ACC112 (cell line): ENCODE results near the gene CSNK2B.

Experiments used
- H2AFZ ChIP-seq: fragments of 200-600 bp; sonication (generic); one replicate; pipeline ENCODE4 v1.6.0; 2017; ENCODE audit warnings: antibody characterized with exemption, low read length; ENCODE audit not compliant: unreplicated experiment
- H3K27ac ChIP-seq: fragments of 200-600 bp; sonication (generic); 2 replicates; pipeline ENCODE4 v1.5.1; 2014; ENCODE audit warnings: low read depth, mild to moderate bottlenecking, antibody characterized with exemption, low read length, moderate library complexity
- H3K27me3 ChIP-seq: fragments of 200-600 bp; sonication (generic); 2 replicates; pipeline ENCODE4 v1.6.1; 2014; ENCODE audit warnings: mild to moderate bottlenecking, antibody characterized with exemption, low read length, moderate library complexity, mixed read lengths; ENCODE audit not compliant: insufficient read depth
- H3K36me3 ChIP-seq: fragments of 200-600 bp; sonication (generic); 2 replicates; pipeline ENCODE4 v1.6.1; 2016; ENCODE audit warnings: mild to moderate bottlenecking, antibody characterized with exemption, low read length, moderate library complexity, mixed read lengths; ENCODE audit not compliant: insufficient read depth
- H3K4me1 ChIP-seq: fragments of 200-600 bp; sonication (generic); one replicate; pipeline ENCODE4 v1.6.1; 2016; ENCODE audit warnings: low read length, mixed read lengths; ENCODE audit not compliant: insufficient read depth, unreplicated experiment, control insufficient read depth
- H3K4me3 ChIP-seq: fragments of 200-600 bp; sonication (generic); 2 replicates; pipeline ENCODE4 v1.5.1; 2014; ENCODE audit warnings: mild to moderate bottlenecking, low read depth, low read length
- H3K79me2 ChIP-seq: fragments of 200-600 bp; sonication (generic); one replicate; pipeline ENCODE4 v1.6.0; 2016; ENCODE audit warnings: low read length; ENCODE audit not compliant: control insufficient read depth, unreplicated experiment, insufficient read depth

Gene CSNK2B

DNA sequence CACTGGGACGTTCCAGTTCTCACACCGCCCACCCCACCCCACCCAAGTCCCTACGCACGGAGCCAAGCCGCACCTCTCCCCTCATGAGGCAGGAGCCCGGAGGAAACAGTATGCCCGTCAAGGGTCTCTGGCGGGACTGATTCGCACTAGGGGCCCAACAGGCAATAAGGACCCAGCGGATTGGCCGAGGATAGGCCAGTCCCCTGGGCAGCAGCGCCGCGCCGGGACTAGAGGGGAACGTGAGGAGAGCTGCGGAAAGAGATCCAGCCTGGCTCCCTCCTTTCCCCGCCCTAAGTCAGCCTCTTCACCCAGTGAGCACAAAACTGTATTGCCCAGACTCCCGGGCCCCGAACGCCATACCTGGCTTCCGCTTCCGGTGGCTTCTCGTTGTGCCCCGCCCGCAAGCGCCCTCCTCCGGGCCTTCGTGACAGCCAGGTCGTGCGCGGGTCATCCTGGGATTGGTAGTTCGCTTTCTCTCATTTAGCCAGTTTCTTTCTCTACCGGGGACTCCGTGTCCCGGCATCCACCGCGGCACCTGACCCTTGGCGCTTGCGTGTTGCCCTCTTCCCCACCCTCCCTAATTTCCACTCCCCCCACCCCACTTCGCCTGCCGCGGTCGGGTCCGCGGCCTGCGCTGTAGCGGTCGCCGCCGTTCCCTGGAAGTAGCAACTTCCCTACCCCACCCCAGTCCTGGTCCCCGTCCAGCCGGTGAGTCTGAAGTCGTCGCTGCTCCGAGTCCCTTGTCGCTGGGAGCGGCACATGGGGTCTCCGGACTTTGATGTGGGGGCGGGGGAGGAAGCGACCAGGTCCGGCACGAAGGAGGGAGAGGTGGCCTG, at the start of gene CSNK2B:
Gene CSNK2B, plus strand, starts transcription at position 580 of the 836 bp plus-strand sequence. CDS start 752 bp downstream, outside the sequence.
- H3K79me2 ChIP-seq: peaks cover 66% of the 10 kb centered on the region
- peak within 1 kb of the TSS; percentile 96 for H3K27ac ChIP-seq
- peak within 1 kb of the TSS; percentile 97 for H3K4me3 ChIP-seq
- peak within 1 kb of the TSS; percentile 82 for H2AFZ ChIP-seq
- H3K27me3 ChIP-seq: no peaks in the 10 kb centered on the region
- H3K4me1 ChIP-seq: peaks cover 14% of the 10 kb centered on the region
- peaks cover 32% of the 10 kb centered on the region for H3K36me3 ChIP-seq

DNA sequence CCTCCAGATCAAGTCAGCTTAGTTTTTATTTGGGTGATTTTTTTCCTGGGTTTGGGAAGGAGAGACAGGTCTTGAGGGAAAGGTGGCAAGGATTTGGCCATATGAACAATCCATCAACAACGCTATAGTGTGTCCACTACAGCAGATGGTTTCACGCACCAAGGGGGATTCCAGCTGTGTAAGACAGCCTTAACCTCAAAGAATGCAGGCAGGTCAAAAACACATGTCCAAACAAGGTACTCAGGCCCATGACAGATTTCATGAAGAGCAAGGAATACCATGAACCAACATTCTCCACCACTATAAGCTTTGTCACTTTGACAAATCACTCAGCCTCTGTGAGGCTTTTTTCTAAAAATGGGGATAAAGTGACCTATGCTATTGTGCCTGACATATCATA, 48.9 kb upstream of the CSNK2B start:
- H3K27ac ChIP-seq: no peak overlapping the region
- H3K36me3 ChIP-seq: no peaks in the 10 kb centered on the region
- no peaks in the 10 kb centered on the region for H3K27me3 ChIP-seq
- H3K4me3 ChIP-seq: no peak overlapping the region
- peaks cover 12% of the 10 kb centered on the region for H3K79me2 ChIP-seq
- H3K4me1 ChIP-seq: no peaks in the 10 kb centered on the region
- H2AFZ ChIP-seq: no peak overlapping the region

DNA sequence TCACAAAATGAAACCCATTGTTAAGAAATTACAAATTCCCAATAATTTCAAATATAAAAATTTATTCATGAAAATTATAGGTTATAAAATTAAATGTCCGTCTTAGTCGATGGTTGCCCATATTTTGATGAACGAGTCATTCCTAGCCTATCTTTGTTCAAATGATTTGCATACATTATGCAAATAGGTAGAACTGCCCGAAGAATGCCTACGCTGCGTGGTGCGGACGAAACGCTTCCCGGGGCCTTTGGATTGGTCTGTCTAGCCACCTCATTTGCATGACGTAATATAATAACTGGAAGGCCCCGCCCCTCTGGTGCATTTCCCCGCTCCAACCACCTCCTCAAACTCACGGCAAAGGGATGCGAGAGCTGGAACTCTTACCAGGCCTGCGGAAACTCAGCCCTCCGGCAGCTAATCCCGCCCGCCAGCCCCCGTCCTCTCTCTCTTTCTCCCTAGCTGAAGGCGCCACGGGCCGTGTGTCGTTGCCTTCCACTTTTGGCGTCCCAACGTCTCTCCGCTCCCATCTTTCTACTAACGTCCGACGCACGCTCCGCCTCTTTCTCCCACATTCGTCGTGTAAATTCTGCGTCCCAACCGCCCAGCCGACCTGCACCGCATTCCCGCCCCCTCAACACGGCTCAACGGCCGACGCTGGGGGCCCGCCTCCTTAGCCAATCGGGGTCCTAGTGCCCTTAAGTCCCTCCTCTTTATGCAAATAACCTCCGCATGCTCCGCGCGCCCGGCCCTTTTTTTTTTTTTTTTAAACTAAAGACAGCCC, 45.9 kb upstream of the CSNK2B start:
- Histone ChIP-seq H2AFZ (peak overlapping the region; percentile 64), H3K4me3 (peak overlapping the region; percentile 94), H3K79me2 (peaks cover 40% of the 10 kb centered on the region), H3K27me3 (no peaks in the 10 kb centered on the region), H3K4me1 (peaks cover 7% of the 10 kb centered on the region), H3K36me3 (peaks cover 13% of the 10 kb centered on the region), H3K27ac (peak overlapping the region; percentile 98)

DNA sequence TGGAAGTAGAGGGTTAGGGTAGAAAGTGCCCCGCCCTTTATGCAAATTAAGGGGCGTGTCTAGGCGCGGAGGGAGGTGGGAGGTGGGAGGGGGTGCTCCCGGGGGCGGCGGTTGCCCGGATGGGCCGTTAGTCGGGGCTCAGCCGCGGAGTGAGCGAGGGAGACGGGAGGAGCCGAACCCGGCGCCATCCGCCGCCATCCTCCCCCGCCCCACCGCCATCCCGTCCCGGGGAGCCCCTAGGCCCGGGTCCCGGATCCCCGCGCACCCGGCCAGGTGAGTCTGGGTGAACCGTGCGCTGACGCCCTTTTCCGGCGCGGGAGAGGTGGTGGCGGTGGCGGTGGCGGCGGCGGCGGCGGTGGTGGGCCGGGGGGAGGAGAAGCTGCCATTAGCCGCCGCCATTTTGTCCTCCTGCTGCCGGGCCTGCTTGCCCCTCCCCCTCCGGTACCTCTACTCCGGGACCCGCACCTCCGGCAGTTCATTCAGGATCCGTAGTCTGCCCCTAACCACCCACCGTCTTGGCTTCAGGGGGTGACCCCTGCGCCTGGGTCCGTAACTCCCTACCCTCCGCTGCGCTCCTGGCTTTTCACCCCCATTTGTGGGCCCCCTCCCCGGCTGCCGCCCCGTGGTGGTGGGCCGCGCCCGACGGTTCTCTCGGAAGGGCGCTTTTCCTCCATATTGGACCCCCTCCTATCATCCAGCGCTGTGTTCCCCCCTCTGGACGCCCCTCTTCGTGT, 45.1 kb upstream of the CSNK2B start, which contains the start of gene PRRC2A:
Gene PRRC2A, plus strand, starts transcription at position 130 of the 734 bp plus-strand sequence. CDS start 2,075 bp downstream, outside the sequence.
- peaks cover 21% of the 10 kb centered on the region for H3K36me3 ChIP-seq
- H3K4me3 ChIP-seq: peak within 1 kb of the TSS; percentile 94
- peak within 1 kb of the TSS; percentile 64 for H2AFZ ChIP-seq
- H3K27me3 ChIP-seq: no peaks in the 10 kb centered on the region
- H3K79me2 ChIP-seq: peaks cover 47% of the 10 kb centered on the region
- H3K4me1 ChIP-seq: peaks cover 7% of the 10 kb centered on the region
- H3K27ac ChIP-seq: peak within 1 kb of the TSS; percentile 98

DNA sequence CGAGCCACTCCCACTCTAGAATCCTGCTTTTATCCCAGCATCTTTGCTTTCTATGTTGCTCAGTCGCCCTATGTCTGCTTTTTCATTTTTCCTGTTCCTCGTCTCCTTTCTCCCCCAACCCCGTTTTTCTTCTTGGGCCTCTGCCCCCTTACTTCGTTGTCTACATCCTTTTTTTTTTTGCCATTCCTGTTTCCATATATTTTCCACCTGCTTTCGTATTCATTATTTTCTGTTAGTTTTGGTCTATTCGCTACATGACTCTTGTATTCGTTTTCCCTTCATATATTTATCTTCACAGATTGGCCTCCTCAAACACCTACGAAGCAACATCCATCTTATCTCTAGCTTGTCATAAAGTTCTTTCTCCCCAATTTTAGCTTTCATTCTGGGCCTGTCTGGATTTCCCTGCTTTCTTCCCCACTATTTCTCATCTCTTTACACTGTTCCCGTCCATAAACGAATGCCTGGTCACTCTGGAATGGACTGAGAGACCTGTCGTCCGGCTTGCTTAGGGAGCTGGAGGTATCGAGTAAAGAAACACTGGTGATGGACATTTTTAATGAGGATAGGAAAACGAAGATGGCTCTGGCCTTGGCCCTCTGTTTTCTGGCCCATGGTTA, 44.5 kb upstream of the CSNK2B start:
- Histone ChIP-seq H3K4me3 (peak overlapping the region; percentile 94), H2AFZ (no peak overlapping the region), H3K79me2 (peaks cover 52% of the 10 kb centered on the region), H3K36me3 (peaks cover 27% of the 10 kb centered on the region), H3K4me1 (peaks cover 7% of the 10 kb centered on the region), H3K27ac (peak overlapping the region; percentile 81), H3K27me3 (no peaks in the 10 kb centered on the region)

DNA sequence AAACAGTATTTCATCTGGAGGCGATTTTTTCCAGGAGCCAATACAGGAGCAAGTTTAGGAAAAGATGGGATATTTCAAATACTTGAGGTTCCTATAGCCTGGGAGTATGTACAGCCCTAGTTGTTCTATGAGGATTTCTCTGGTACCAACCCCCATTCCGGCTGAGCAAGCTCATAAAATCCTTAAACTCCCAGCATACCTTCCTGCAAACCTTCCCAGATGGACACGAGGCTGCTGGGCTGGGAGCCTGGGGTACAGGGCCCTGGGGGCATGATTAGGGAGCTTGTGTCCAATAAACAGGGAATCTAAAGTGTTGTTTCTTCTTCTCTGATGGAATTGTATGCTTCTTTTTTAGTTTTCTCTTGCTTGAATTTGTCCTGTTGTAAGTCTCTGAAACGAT, 43.9 kb upstream of the CSNK2B start:
- peak overlapping the region; percentile 81 for H3K27ac ChIP-seq
- H3K36me3 ChIP-seq: peaks cover 31% of the 10 kb centered on the region
- no peak overlapping the region for H2AFZ ChIP-seq
- peaks cover 57% of the 10 kb centered on the region for H3K79me2 ChIP-seq
- peaks cover 7% of the 10 kb centered on the region for H3K4me1 ChIP-seq
- H3K4me3 ChIP-seq: peak overlapping the region; percentile 94
- no peaks in the 10 kb centered on the region for H3K27me3 ChIP-seq

DNA sequence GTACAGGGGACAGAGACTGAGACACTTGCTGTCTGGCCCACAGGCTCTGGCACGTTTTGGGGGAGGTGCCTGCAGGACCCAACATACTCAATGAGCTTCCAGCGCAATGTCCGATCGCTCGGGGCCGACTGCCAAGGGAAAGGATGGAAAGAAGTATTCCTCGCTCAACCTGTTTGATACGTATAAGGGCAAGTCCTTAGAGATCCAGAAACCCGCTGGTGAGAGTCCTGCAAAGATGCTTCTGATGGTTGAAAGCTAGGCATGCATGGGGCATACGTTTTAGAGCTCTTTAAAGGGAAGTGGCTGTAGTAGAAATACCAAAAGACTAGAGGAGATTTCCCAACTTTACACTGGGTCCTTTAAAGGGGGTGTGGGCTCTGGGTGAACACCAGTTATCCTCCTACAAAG, 43.2 kb upstream of the CSNK2B start:
- peaks cover 62% of the 10 kb centered on the region for H3K79me2 ChIP-seq
- H3K4me3 ChIP-seq: peak overlapping the region; percentile 94
- no peak overlapping the region for H3K27ac ChIP-seq
- H3K4me1 ChIP-seq: peaks cover 7% of the 10 kb centered on the region
- H3K36me3 ChIP-seq: peaks cover 37% of the 10 kb centered on the region
- no peaks in the 10 kb centered on the region for H3K27me3 ChIP-seq
- H2AFZ ChIP-seq: no peak overlapping the region

DNA sequence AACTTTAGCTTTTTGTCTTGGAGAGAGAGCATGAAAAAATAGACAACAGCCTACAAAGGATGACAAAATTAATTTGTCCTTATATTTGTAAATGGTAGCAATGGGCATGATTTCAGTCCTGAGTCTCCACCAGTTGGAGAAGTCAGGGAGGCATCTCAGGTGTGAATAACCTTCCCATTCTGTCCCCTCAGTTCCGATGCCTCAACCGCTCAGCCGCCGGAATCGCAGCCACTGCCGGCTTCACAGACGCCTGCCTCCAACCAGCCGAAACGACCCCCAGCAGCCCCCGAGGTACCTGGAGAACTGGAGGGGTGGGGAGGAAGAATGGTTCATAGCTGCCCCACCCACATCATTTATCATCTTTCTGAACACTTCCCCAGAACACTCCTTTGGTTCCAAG, 41.8 kb upstream of the CSNK2B start:
- H3K27ac ChIP-seq: no peak overlapping the region
- no peak overlapping the region for H2AFZ ChIP-seq
- no peaks in the 10 kb centered on the region for H3K27me3 ChIP-seq
- peaks cover 49% of the 10 kb centered on the region for H3K36me3 ChIP-seq
- H3K79me2 ChIP-seq: peaks cover 72% of the 10 kb centered on the region
- peaks cover 7% of the 10 kb centered on the region for H3K4me1 ChIP-seq
- no peak overlapping the region for H3K4me3 ChIP-seq

DNA sequence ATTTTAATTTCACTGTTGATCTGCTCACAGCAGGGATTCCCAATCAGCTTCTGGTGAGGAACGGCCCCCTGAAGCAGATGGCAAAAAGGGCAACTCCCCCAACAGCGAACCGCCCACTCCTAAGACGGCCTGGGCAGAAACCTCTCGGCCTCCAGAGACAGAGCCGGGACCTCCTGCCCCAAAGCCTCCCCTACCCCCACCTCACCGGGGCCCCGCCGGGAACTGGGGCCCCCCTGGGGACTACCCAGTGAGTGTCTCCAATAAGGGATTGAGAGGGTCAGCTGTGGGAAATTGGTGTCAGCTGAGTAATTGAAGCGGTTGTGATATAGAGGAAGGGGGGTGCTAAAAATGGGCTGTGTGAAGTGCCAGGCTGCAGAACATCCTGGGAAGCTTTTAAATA, 38.9 kb upstream of the CSNK2B start:
- Histone ChIP-seq H3K27me3 (no peaks in the 10 kb centered on the region), H3K79me2 (peaks cover 62% of the 10 kb centered on the region), H3K27ac (no peak overlapping the region), H3K36me3 (peaks cover 57% of the 10 kb centered on the region), H3K4me3 (no peak overlapping the region), H2AFZ (no peak overlapping the region), H3K4me1 (peaks cover 7% of the 10 kb centered on the region)
